CD4-positive, alpha-beta T cell treated with Interleukin-15 for 1 hour (primary cell): ENCODE data around the gene KCTD19.
"Not testable (repeated sequence)": the region's sequence is repeated elsewhere in the genome, so short reads cannot be mapped to it uniquely, and the experiment has no call there.

Source experiments
- DNase-seq: peaks from one replicate; pipeline ENCODE4 v3.0.0-alpha.2; 2020

Gene KCTD19

GRCh38 chr16:67326472-67327309 lies at the start of gene KCTD19, which contains the start of gene LRRC36:
TSS of gene KCTD19 (minus strand) at chr16:67326741. CDS start at chr16:67326707, 34 bp downstream.
TSS of gene LRRC36 (plus strand) at chr16:67326815. CDS start at chr16:67326863, 48 bp downstream.
- peak; percentile 67 for DNase-seq

DNA sequence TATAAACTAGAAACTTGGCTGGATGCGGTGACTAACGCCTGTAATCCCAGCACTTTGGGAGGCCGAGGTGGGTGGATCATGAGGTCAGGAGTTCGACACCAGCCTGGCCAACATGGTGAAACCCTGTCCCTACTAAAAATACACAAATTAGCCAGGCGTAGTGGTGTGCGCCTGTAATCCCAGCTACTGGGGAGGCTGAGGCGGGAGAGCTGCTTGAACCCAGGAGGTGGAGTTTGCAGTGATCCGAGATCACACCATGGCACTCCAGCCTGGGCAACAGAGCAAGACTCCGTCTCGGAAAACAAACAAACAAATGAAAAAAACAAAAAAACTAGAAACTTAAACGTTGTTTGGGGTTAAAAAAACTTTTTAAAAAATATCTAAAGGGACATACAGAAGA lies 49.5 kb upstream of the KCTD19 start:
- not testable (repeated sequence) for DNase-seq

- no peak for DNase-seq
Measured at GRCh38 chr16:67372664-67373063, 46.1 kb upstream of the KCTD19 start.

- DNase-seq, result no peak
Measured at GRCh38 chr16:67370661-67371060, 44.1 kb upstream of the KCTD19 start.

- no peak for DNase-seq
Measured at GRCh38 chr16:67364600-67365235, 38.2 kb upstream of the KCTD19 start.

- DNase-seq, result no peak
Measured at GRCh38 chr16:67361038-67361437, 34.5 kb upstream of the KCTD19 start.

- DNase-seq, result not testable (repeated sequence)
Measured at GRCh38 chr16:67359540-67360269, 33.2 kb upstream of the KCTD19 start.

- no peak for DNase-seq
Measured at GRCh38 chr16:67357561-67357960, 31.0 kb upstream of the KCTD19 start.

- DNase-seq, result no peak
Measured at GRCh38 chr16:67356396-67356795, 29.9 kb upstream of the KCTD19 start.

GRCh38 chr16:67352463-67352862 lies 25.9 kb upstream of the KCTD19 start:
- not testable (repeated sequence) for DNase-seq

DNA sequence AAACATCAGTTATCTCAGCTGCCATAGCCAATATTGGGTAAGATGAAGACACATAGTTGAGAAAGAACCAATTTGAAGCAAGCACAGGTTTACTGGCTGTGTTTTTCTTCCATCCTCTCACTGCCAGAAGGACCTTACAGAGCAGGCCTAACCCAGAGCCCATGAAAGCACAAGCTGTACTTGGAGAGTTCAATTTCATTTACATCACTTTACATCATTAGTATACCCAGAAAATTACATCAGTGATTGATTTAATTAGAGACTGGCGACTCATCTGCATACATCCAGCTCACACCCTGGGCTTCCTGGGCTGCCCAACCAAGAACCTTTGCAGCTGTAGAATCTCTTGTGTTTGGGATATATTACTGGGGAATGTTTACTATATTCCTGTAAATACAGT lies 23.8 kb upstream of the KCTD19 start:
- DNase-seq, result no peak

GRCh38 chr16:67349172-67349571 lies 22.6 kb upstream of the KCTD19 start:
- no peak for DNase-seq

GRCh38 chr16:67346341-67346740 lies 19.8 kb upstream of the KCTD19 start:
- DNase-seq, result no peak

GRCh38 chr16:67345401-67345800 lies 18.9 kb upstream of the KCTD19 start:
- DNase-seq, result no peak

DNA sequence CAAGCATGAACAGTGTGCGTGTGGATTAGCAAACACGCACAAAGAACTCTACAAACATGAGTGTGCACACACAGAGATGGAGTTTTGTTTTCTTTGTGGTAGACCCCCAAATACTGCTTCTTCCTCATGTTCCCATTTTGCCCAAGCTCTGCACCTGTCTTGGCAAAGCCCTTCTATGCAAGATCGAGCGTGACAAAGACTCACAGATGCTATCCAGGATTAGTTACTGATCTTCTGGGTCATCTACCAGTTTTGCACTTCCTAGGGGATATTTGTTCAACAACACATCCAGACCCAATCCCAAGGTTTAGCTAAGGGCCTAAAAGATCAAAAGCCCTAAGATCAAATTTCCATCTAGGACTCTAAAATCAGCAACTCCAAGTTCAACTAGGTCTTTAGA lies 16.1 kb upstream of the KCTD19 start:
- DNase-seq, result no peak

DNA sequence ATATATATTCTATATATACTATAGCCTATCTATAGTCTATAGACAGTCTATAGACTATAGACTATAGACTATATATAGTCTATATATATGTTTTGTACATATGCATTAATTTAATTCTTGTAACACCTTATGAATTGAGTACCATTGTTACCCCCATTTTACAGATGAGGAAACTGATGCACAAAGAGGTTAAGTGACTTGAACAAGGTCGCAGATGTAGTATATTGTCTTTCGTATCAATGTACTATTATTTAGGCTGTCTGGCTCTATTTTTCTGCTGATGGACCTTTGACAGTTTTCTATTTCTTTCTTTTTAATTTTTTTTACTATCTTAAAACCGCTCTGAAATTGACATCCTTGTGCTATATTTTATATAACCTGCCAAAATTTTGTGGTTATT lies 14.7 kb upstream of the KCTD19 start:
- DNase-seq, result no peak

DNA sequence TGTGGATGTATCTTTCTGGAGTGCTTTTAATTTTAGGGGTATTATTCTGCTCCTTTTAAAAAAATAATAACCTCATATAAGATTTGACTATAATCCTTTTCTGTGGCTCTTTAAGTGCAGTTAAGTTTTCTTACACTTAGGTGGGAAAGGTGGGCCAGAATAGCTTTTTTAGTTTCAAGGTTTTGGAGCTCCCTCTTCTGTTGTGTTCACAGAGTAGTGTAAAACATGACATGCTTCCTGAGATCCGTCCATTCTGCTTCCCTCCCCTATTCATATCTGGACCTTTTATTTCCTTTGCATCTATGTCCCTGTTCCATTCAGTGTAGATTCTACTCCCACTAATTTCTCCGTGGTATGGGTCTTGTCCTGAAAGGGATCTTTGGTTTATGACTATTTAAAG lies 12.9 kb upstream of the KCTD19 start:
- DNase-seq, result no peak

GRCh38 chr16:67336648-67337047 lies 10.1 kb upstream of the KCTD19 start:
- no peak for DNase-seq

DNA sequence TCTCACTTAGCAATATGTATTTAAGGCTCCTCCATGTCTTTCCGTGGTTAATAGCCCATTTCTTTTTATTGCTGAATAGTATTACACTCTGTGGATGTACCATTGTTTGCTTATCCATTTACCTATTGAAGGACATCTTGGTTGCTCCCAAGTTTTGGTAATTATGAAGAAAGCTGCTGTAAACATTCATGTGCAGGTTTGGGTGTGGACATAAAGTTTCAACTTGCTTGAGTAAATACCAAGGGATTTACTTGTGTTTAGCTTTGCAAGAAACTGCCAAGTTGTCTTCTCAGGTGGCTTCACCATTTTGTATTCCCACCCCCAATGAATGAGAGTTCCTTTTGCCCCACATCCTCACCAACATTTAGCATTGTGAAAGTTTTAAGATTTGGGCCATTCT lies 9.6 kb upstream of the KCTD19 start:
- no peak for DNase-seq

DNA sequence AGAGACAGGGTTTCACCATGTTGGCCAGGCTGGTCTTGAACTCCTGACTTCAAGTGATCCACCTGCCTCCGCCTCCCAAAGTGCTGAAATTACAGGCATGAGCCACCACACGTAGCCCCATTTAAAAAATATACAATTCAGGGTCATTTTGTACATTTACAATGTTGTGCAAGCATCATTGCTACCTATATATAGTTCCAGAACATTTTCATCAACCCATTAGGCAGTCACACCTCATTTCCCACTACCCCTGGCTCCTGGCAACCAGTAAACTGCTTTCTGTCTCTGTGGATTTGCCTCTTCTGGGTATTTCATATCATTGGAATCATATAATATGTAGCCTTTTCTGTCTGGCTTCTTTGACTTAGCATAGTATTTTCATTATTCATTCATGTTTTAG lies 6.8 kb upstream of the KCTD19 start:
- DNase-seq, result no peak

DNA sequence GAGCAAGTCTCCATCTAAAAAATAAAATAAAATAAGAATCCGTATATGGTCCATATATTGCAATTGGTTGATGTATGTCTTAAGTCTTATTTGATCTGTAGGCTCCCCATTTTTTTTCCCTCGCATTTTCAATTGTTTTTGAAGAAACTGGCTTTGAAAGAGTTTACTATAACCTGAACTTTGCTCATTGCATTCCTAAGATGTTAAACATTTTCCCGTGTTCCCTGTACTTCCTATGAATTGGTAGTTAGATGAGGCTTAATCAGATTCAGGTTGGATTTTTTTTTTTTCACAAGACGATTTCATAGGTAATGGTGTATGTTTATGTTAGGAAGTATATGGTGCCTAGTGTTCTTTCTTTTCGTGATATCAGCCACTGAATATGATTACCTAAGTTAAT lies 3.4 kb upstream of the KCTD19 start:
- no peak for DNase-seq

DNA sequence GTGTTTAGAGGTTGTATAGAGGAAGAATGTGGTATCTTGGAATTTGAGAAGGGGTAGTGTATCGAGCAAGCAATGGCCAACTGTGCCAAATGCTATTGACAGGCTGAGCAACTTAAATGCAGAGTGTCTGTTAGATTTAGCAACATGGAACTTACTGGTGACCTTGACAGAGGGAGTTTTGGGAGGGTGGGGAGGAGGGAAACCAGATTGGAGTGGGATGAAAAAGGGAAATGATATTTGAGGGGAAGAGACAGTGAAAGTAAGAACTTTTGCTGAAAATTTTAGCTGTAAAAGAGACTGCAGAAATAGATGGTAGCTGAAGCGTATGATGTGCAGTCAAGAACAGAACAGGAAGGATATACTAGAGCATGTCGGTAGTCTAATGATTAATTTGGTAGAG lies 1.2 kb upstream of the KCTD19 start:
- no peak for DNase-seq

DNA sequence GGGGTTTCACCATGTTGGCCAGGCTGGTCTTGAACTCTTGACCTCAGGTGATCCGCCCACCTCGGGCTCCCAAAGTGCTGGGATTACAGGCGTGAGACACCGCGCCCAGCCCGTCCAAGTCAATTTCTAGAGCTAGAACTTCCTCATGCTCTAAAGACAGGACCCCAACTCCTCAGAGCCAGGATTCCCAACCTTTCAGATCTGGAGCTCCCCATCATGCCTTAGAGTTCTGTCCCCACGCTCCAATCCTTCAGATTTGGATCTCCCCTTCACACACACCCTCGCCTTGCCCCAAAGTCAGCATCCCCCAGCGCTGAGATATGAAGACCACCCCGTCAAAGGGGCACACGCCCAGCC lies 448 bp downstream of the KCTD19 start:
- DNase-seq, result no peak

DNA sequence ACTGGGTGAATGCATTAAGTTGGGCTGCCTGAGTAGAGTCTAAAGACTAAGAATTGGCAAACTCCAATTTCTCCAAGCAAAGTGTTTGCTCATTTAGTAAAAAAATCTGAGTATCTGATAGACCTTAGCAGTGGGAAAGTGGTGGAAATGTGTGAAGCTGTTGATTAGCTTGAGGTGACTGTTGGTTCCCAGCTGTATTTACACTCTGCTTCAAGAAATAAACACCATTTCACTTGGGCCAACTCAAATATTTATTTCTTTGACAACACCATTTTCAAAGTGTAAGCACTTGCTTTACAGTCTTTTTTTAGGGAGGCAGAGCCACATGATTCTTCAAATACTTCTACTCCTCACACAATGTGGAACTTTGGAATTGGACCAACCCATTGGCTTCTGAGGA lies 8.7 kb downstream of the KCTD19 start:
- DNase-seq, result no peak
